Stimulated activated CD4-positive, alpha-beta T cell treated with anti-CD3 and anti-CD28 coated beads, Interleukin-2, amount 100 ng/mL, for 4 hours (primary cell): ENCODE measurements around the gene TRNP1.

Source experiments
- DNase-seq: peaks from one replicate; pipeline ENCODE4 v3.0.0-alpha.2; 2020; ENCODE audit warnings: low read depth

The TRNP1 gene

GRCh38 chr1:27027575-27028250 is 34.2 kb downstream of the TRNP1 start:
- no peak for DNase-seq

- DNase-seq, result no peak
Measured at GRCh38 chr1:27029517-27029916, 36.0 kb downstream of the TRNP1 start.

GRCh38 chr1:27031235-27032118 is 38.0 kb downstream of the TRNP1 start:
- no peak for DNase-seq

- DNase-seq, result no peak
Measured at GRCh38 chr1:27032119-27032461, 38.6 kb downstream of the TRNP1 start.

- no peak for DNase-seq
Measured at GRCh38 chr1:27033043-27033746, 39.7 kb downstream of the TRNP1 start.

GRCh38 chr1:27035344-27035743 is 41.9 kb downstream of the TRNP1 start:
- DNase-seq, result no peak

- no peak for DNase-seq
Measured at GRCh38 chr1:27036718-27037117, 43.2 kb downstream of the TRNP1 start.

GRCh38 chr1:27037518-27037917 is 44.0 kb downstream of the TRNP1 start:
- DNase-seq, result no peak

- no peak for DNase-seq
Measured at GRCh38 chr1:27038020-27038419, 44.5 kb downstream of the TRNP1 start.

- DNase-seq, result no peak
Measured at GRCh38 chr1:27042670-27043069, 49.2 kb downstream of the TRNP1 start.

GRCh38 chr1:27044613-27045151 is 51.2 kb downstream of the TRNP1 start:
- DNase-seq, result peak; percentile 77

GRCh38 chr1:27045973-27046558 is 52.6 kb downstream of the TRNP1 start:
- DNase-seq, result peak; percentile 34

- no peak for DNase-seq
Measured at GRCh38 chr1:27047914-27048313, 54.4 kb downstream of the TRNP1 start.

GRCh38 chr1:27049100-27049499 is 55.6 kb downstream of the TRNP1 start:
- DNase-seq, result no peak

- DNase-seq, result no peak
Measured at GRCh38 chr1:27049607-27050006, 56.1 kb downstream of the TRNP1 start.
